GM23338 (cell line): ENCODE results near the gene STPG2.

Experiments
- ETS1 ChIP-seq: IDR thresholded peaks from 2 replicates; pipeline ENCODE4 v1.6.1; 2016; ENCODE audit warnings: antibody characterized with exemption
- EZH2 ChIP-seq: fragments of 200-600 bp; sonication (generic); IDR thresholded peaks from one replicate; pipeline ENCODE4 v1.8.0; 2017; ENCODE audit warnings: antibody characterized with exemption, mild to moderate bottlenecking, low read depth; ENCODE audit not compliant: unreplicated experiment
- POLR2AphosphoS5 ChIP-seq: IDR thresholded peaks from 2 replicates; pipeline ENCODE4 v1.6.1; 2016; ENCODE audit warnings: antibody characterized with exemption, low read depth
- TF ChIP-seq, protein P1 (sequence below), 2 experiments: fragments of 200-600 bp in 1 of 2; sonication (generic) in 1 of 2; conservative IDR thresholded peaks; 2 replicates each; pipeline versions ENCODE4 v1.5.1 to v1.6.1; 2016 to 2017; ENCODE audit warnings: antibody characterized with exemption in 2 of 2, low read depth in 2 of 2, mild to moderate bottlenecking in 2 of 2, moderate library complexity in 1 of 2

GRCh38 chr4:97530676-97531075 lies 612.6 kb downstream of the STPG2 start:
- TF ChIP-seq, protein P1, sequence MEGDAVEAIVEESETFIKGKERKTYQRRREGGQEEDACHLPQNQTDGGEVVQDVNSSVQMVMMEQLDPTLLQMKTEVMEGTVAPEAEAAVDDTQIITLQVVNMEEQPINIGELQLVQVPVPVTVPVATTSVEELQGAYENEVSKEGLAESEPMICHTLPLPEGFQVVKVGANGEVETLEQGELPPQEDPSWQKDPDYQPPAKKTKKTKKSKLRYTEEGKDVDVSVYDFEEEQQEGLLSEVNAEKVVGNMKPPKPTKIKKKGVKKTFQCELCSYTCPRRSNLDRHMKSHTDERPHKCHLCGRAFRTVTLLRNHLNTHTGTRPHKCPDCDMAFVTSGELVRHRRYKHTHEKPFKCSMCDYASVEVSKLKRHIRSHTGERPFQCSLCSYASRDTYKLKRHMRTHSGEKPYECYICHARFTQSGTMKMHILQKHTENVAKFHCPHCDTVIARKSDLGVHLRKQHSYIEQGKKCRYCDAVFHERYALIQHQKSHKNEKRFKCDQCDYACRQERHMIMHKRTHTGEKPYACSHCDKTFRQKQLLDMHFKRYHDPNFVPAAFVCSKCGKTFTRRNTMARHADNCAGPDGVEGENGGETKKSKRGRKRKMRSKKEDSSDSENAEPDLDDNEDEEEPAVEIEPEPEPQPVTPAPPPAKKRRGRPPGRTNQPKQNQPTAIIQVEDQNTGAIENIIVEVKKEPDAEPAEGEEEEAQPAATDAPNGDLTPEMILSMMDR (conservative IDR thresholded peaks at IDR 0.05; ENCODE audit: low read depth in 2 of 2) = no peak
- TF ChIP-seq POLR2AphosphoS5 = no peak
- TF ChIP-seq EZH2 = no peak
- no peak for TF ChIP-seq ETS1
